ENCODE measurements around the gene LMOD1.
"Not testable (repeated sequence)": the region's sequence is repeated elsewhere in the genome, so short reads cannot be mapped to it uniquely, and the experiment has no call there.

Gene LMOD1

DNA sequence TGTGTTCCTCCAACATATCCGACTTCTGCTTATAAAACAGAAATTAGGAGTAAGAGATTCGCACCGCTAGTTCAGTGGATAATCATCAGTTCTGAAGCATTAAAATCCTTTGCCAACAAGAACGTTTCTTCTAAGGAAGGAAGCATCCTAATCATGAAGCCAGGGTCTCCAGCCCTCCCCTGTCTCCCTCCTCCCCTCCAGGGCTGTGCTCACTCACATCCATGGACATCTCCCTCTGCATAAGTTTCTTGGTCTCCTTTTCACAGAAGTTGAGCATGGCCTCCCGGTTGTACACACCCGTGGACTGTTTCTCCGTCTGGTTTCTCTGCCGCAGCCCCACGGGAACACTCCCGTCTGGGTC, 505 bp downstream of the LMOD1 start:
- no peak for DNase-seq (ENCODE audit: low read depth)

DNA sequence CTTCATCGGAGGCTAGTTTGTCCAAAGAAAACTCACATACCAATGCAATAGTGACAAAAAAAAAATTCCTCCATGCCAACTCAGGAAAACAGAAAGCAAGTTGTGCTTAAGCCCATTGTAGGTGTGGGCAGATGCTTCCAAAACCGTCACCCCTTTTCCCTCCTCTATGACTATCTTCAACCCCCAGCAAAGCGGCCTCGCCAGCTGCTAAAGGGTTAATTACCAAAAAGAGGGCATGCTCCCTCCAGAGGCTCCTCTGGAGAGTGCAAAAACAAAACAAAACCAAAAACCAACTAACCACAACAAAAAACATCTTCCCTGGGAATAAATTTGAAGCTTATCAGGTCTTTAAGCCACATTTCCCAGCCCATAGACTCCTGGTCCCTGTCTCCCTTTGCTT, 1.2 kb downstream of the LMOD1 start:
- no peak for DNase-seq (ENCODE audit: low read depth)

DNA sequence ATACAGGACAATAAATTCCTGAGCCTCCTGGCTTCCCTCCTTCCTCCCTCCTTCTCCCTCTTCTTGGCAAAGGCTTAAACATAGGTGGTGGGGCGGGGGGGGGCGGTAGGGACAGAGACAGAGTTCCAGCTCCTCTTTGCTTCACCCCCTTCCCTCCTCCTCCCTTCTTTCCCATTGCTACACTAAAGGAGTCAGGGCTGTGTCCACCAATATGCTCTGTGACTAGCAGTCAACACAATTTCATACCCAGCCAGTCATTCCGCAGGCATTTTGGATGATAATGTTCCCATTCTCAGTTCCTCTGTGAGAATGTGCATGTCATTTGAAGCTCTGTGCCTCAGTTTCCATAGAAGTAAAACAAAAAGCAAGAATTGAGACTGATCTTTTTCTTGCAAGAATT, 1.7 kb downstream of the LMOD1 start:
- no peak for DNase-seq (ENCODE audit: low read depth)

DNA sequence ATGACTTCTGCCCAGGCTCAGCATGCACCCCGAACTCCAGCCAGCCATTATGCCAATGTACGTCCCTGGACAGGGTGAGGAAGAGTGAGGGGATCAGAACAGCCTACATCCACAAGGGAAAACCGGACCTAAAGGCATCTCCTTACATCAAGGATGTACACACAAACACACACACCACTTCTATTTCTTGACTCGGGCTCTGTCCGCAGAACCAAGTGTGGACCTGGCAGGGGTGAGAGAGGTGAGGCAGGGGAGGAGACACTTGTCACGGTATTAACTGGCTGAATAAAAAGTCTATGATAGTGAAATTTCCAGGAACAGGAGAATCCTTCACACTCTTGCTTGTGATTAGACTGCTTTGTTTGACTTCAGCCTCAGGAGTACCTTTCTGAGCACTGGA, 2.3 kb downstream of the LMOD1 start:
- no peak for DNase-seq (ENCODE audit: low read depth)

DNA sequence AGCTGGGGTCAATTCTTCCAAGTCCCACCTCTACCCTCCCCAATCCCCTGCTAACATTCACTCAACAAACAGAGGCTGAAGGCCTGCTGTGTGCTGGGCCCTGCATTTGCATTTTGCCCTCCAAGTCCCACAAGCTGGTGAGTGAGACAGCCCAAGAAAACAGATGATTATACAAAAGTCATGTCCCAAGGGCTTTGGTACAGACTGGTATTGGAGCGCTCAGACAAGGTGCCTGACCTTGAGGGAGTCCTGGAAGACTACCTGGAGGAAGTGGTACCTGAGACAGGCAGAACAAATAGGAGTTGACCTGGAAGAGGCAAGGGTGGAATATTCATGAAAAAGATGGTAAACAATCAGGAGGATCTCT, 4.2 kb downstream of the LMOD1 start:
- no peak for DNase-seq (ENCODE audit: low read depth)

DNA sequence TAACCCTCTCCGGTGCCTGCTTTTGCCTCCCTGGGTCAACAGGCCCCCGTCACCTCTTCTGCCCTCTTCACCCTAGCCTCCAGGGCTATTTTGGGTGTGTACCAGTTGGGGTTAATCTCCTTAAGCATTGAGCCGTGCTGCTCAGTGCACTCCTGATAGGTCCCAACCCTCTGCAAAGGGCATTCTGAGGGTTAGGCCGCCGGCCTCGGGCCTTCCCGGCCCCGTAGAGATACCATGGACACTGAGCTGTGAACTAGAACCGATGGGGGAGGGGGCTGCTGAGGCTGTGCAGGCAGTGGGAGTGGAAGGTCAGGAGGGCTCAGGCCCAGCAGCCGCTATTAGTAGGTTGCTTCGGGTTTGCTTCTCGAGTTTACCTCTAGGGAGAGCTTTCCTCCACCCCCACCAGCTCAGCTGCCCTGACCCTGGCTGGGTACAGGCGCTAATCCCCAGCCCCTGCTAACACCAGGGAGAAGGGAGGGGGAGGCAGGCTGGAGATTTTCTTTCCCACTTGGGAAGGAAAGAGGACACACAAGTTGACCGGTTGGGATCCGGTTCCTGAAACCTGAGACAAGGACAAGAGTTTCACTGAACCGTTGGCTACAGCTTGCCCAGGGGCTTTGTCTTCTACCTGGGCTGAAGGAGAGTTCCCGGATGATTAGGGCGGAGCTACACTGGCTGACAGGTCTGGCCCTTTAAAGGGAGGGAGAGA, 4.8 kb downstream of the LMOD1 start:
- no peak for DNase-seq (ENCODE audit: low read depth)

GRCh38 chr1:201940316-201940715, 6.0 kb downstream of the LMOD1 start:
- DNase-seq (ENCODE audit: low read depth), result not testable (repeated sequence)

DNA sequence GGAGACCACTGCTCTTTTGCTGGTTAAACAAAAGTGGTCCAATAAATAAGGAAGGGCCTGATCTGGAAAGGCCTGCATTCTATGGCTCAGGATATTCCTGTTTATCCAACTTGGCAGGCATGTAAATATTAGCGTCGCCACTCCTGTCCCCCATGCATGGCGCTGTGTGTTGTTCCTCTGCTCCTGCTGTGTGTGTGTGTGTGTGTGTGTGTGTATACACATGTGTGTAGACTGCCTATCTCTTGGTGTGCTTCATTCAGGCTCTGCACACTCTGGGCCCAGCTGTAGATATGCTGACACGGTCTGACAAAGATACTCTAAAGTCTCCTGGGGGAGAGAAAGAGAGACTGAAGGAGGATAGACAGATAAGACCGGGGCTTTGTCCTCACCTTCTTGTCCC, 6.8 kb downstream of the LMOD1 start:
- no peak for DNase-seq (ENCODE audit: low read depth)

DNA sequence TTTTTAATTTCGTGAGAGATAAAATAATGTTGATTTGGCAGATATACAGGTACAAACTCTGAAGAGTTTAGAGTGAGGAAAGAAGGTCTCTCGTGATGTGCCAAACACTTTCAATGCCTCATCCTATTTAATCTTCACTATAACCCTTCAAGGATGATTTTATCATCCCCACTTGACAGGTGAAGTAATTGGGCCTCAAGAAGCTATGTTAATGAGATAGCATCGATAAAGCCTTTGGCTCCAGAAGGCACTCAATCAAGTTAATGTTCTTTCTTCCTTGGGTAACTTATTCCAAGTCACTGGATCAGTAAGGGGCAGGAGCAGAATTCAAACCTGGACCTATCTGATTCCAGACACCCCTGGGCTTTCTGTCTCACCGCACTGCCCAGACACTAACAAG, 7.2 kb downstream of the LMOD1 start:
- DNase-seq (ENCODE audit: low read depth), result no peak

- no peak for DNase-seq (ENCODE audit: low read depth)
Observed at GRCh38 chr1:201938440-201939035, 7.8 kb downstream of the LMOD1 start.

- no peak for DNase-seq (ENCODE audit: low read depth)
Observed at GRCh38 chr1:201937624-201938213, 8.6 kb downstream of the LMOD1 start.

DNA sequence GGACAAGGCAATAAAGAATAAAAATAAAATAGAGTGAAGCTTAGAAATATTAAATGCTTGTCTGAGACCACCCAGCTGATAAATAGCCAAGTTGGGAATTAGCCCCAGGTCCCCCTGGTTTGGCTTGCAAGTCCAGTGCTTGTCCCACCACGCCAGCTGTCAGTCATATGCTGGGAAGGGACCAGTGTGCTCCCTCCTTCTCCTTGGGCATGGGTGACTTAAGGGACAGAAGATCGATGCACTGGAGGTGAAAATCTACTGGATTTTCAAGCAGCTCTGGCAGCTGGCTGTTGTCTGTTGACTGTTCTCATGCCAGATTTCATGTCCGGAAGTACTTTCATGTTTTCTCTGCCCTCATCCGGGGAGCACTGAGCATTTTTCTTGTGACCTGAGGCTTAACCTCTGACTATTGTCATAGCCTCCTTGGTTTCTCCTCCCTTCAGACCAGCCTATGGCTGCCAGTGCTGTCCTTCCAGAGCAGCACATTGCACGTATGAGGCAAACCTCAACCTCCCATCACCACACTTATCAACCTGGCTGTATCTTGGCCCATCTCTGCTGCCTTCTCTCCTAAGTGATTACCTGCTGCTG, 12.4 kb downstream of the LMOD1 start:
- DNase-seq (ENCODE audit: low read depth), result no peak

- DNase-seq (ENCODE audit: low read depth), result no peak
Observed at GRCh38 chr1:201930803-201931202, 15.5 kb downstream of the LMOD1 start.

DNA sequence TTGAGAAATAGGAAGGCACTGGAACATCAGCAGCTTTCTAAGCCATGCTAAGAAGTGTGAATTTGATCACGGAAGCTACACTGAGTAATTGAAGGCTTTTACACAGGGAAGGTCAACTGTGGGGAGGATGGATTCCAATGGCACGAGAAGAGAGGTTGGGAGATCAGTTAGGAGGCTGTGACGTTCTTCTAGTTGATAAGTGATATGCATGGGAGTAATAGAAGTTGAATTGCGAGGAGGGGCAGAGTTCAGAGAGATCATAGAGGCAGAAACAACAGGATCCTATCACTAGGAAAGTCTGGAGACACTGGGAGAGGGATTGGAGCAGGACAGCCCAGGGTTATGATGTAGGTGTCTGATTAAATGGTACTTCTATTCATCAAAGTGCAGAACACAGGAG, 16.2 kb downstream of the LMOD1 start:
- no peak for DNase-seq (ENCODE audit: low read depth)

GRCh38 chr1:201928266-201928665, 18.1 kb downstream of the LMOD1 start:
- DNase-seq (ENCODE audit: low read depth), result no peak

DNA sequence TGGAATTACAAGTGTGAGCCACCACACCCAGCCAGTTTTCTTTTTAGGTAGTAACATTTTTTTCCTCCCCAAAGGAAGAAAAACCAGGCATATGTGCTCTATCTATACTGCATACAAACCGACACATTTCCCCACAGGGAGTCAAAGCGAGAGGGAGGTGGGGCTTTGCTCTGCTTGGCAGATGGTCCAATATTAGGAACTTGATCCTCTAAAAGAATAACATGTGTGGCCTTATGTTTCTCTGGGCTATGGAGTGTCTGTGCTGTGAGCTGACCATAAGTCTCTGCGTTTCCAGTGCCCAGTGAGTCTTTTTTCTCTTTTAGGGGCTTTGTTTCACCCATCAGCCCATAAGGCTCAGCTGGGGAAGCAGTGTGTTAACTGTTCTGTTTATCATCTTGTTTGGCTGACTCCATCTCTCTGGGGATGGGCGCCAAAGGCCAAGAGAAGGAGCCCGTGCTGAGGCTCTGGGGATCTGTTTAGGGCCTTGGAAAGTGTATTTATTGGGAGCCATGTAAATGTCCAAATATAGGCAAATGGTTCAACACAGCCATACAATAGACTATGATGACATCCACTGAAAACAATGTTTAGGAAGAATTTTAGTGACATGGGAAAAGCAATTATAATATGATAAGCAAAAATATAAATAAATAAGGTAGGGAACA, 20.2 kb downstream of the LMOD1 start:
- no peak for DNase-seq (ENCODE audit: low read depth)

DNA sequence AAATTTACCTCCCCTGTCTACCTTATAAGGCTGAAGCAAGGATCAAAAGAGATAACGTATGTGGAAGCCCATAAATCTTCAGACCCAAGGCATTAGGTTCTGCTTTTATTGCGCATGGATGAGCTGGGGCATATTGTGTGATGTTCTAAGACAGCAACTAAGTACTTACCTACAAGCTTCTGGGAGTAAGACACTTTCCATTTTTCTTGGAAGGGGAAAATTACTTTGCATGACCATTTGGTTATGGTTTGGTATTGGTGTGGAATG, 21.1 kb downstream of the LMOD1 start:
- no peak for DNase-seq (ENCODE audit: low read depth)

GRCh38 chr1:201921952-201922558, 24.3 kb downstream of the LMOD1 start:
- DNase-seq (ENCODE audit: low read depth), result no peak

DNA sequence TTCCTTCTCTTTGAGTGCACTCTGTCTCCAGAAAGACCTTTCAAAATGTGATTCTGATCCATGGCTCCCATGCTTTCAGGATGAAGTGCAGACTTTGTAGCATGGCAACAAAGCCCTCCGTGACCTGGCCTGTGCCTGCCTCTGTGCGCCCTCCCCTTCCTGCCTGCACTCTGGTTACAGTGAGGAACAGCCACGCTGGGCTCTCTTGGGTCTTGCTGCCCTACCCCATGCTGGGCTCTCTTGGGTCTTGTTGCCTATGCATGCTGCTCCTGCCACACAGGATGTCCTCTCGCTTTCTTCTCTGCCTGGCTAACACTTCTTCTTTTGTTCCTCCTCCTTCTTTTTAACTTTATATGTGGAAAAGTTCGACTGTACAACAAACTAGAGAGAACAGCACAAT, 28.0 kb downstream of the LMOD1 start:
- no peak for DNase-seq (ENCODE audit: low read depth)

GRCh38 chr1:201917362-201918033, 28.9 kb downstream of the LMOD1 start:
- no peak for DNase-seq (ENCODE audit: low read depth)

DNA sequence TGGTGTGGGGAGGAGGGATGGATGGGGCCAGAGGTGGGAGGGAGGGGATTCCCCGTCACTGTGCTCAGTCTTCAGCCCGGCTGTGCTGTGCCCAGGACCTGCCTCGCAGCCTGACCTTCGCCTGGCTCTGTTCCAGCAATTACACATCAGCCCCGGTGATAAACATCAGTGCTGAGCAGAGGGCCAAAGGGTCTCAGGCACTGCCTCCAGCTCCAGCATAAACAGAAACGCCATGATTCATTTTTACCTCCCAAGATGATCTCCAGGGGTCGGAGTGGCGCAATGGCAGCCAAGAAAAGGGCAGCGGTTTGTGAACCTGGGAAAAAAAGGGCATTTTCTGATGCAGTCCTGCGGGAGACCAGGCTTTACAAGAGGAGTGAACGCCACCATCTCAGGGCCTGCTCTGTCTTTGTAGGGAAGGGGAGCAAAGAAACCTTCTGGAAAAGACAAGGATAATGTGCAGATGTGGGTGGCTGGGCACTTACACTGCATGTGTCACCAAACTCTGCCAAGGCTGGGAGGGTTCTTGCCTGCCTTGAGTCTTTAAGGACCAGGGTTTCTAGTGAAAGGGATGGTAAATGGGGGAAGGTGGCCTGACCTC, 29.6 kb downstream of the LMOD1 start:
- no peak for DNase-seq (ENCODE audit: low read depth)
